Endodermal cell (in vitro differentiated cells): ENCODE data around the gene RNF225. TPM values are rescaled to one million over a fixed set of nuclear protein-coding genes. Genes with fewer than 3 reads are reported as not detected.

ENCODE experiments used
- DNase-seq: peaks from one replicate; pipeline ENCODE4 v3.0.0-alpha.2; 2017
- H3K27ac ChIP-seq: 2 replicates; pipeline ENCODE4 v1.5.1; 2013; ENCODE audit warnings: mild to moderate bottlenecking, low read depth, low read length, moderate library complexity
- H3K27me3 ChIP-seq: 2 replicates; pipeline ENCODE4 v1.6.1; 2013; ENCODE audit warnings: mild to moderate bottlenecking, low read length, moderate library complexity; ENCODE audit not compliant: insufficient read depth, control insufficient read depth, poor library complexity, severe bottlenecking
- H3K36me3 ChIP-seq: 2 replicates; pipeline ENCODE4 v1.7.0; 2013; ENCODE audit warnings: mild to moderate bottlenecking, low read length, moderate library complexity; ENCODE audit not compliant: control insufficient read depth, insufficient read depth
- H3K4me1 ChIP-seq: one replicate; pipeline ENCODE4 v1.7.0; 2013; ENCODE audit warnings: low read length; ENCODE audit not compliant: control insufficient read depth, insufficient read depth
- H3K4me3 ChIP-seq: 2 replicates; pipeline ENCODE4 v1.5.1; 2013; ENCODE audit warnings: mild to moderate bottlenecking, low read length, moderate library complexity
- H3K9ac ChIP-seq: 2 replicates; pipeline ENCODE4 v1.6.1; 2013; ENCODE audit warnings: mild to moderate bottlenecking, low read length, moderate library complexity; ENCODE audit not compliant: poor library complexity, severe bottlenecking; ENCODE audit errors: extremely low read depth
- H3K9me3 ChIP-seq: 2 replicates; pipeline ENCODE4 v1.6.1; 2013; ENCODE audit warnings: mild to moderate bottlenecking, low read length, moderate library complexity; ENCODE audit not compliant: control insufficient read depth
- H3K27ac Mint-ChIP-seq: 2 replicates; pipeline ENCODE4 v1.8.0; 2020; ENCODE audit warnings: mixed read lengths
- H3K27me3 Mint-ChIP-seq: 2 replicates; pipeline ENCODE4 v1.8.0; 2021; ENCODE audit warnings: mild to moderate bottlenecking, mixed read lengths; ENCODE audit not compliant: insufficient read depth
- H3K36me3 Mint-ChIP-seq: 2 replicates; pipeline ENCODE4 v1.8.0; 2020; ENCODE audit warnings: low read depth, mixed read lengths
- H3K4me1 Mint-ChIP-seq: 2 replicates; pipeline ENCODE4 v1.8.0; 2020; ENCODE audit warnings: mixed read lengths
- H3K4me3 Mint-ChIP-seq: 2 replicates; pipeline ENCODE4 v1.8.0; 2020; ENCODE audit warnings: mild to moderate bottlenecking, moderate library complexity, mixed read lengths
- H3K9me3 Mint-ChIP-seq: 2 replicates; pipeline ENCODE4 v1.8.0; 2020; ENCODE audit warnings: mild to moderate bottlenecking, mixed read lengths
- WGBS, 2 experiments: methylation state at CpG; one replicate each; pipeline versions ENCODE4 v1.1.5 to v1.1.7; 2013; ENCODE audit warnings: missing lambda C conversion rate in 2 of 2, mixed read lengths in 1 of 2; ENCODE audit not compliant: insufficient coverage in 1 of 2, insufficient read length in 1 of 2; 5-methylcytosine and 5-hydroxymethylcytosine counted together
- total RNA-seq, 2 donors: library from RNA; stranded (reverse); fragmentation: NEBNext Ultra II Directional in 1 of 2; extraction: Animal tissue kit (Norgen Biotek cat#: 25700) in 1 of 2; gene quantifications; 2 replicates in 1 of 2; 3 replicates in 1 of 2; pipeline ENCODE4 v1.2.1, GENCODE V29; 2021
- TF ChIP-seq, protein P1 (sequence below): fragments of 200-600 bp; sonication (generic); conservative IDR thresholded peaks from 2 replicates; pipeline ENCODE4 v1.5.0; 2021; ENCODE audit warnings: antibody characterized with exemption, mild to moderate bottlenecking

RNF225 gene
- total RNA-seq, 2 donors from 2014 or later = 0.82 to 0.92 TPM

DNA sequence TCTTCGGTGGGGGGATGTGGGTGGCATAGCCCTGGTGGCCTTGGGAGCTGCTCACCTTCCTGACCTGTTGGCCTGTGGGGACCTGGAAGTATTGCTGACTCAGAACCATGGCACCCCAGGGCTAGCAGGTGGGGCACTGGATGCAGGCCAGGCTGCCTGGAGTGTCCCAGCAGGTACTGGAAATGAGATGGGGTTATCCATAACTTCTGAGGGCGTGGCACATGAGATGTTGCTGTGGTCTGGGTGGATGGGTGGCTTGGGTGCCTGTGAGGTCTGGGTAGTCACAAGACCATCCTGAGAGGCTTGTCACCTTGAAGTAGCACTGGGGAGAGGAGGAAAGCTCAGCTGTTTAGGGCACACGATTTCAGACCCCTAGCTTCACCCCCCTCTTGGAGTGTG, 636 bp upstream of the RNF225 start:
- Histone ChIP-seq H3K36me3 (peaks cover 51% of the 10 kb centered on the region), H3K9me3 (no peaks in the 10 kb centered on the region), H3K9ac (no peak overlapping the region), H3K4me1 (peaks cover 6% of the 10 kb centered on the region), H3K27ac (no peak overlapping the region), H3K27me3 (no peaks in the 10 kb centered on the region), H3K4me3 (no peak overlapping the region)
- H3K27ac Mint-ChIP-seq = no peak overlapping the region
- H3K27me3 Mint-ChIP-seq = peaks cover 47% of the 10 kb centered on the region
- H3K4me1 Mint-ChIP-seq = peaks cover 5% of the 10 kb centered on the region
- H3K4me3 Mint-ChIP-seq = no peak overlapping the region
- H3K9me3 Mint-ChIP-seq = no peaks in the 10 kb centered on the region
- WGBS, 2 experiments = 97% methylated on average over 3 of the region's 3 CpGs; no CpG with 5 or more reads in 1 of the 2 experiments
- H3K36me3 Mint-ChIP-seq = peaks cover 39% of the 10 kb centered on the region
- TF ChIP-seq, protein P1, sequence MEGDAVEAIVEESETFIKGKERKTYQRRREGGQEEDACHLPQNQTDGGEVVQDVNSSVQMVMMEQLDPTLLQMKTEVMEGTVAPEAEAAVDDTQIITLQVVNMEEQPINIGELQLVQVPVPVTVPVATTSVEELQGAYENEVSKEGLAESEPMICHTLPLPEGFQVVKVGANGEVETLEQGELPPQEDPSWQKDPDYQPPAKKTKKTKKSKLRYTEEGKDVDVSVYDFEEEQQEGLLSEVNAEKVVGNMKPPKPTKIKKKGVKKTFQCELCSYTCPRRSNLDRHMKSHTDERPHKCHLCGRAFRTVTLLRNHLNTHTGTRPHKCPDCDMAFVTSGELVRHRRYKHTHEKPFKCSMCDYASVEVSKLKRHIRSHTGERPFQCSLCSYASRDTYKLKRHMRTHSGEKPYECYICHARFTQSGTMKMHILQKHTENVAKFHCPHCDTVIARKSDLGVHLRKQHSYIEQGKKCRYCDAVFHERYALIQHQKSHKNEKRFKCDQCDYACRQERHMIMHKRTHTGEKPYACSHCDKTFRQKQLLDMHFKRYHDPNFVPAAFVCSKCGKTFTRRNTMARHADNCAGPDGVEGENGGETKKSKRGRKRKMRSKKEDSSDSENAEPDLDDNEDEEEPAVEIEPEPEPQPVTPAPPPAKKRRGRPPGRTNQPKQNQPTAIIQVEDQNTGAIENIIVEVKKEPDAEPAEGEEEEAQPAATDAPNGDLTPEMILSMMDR = no peak
- no peak for DNase-seq

GRCh38 chr19:58395979-58396627, 647 bp downstream of the RNF225 start:
- Histone ChIP-seq H3K4me3 (no peak overlapping the region), H3K27me3 (no peaks in the 10 kb centered on the region), H3K4me1 (peaks cover 6% of the 10 kb centered on the region), H3K36me3 (peaks cover 39% of the 10 kb centered on the region), H3K9ac (no peak overlapping the region), H3K27ac (no peak overlapping the region), H3K9me3 (no peaks in the 10 kb centered on the region)
- Mint-ChIP-seq H3K4me1 (peaks cover 10% of the 10 kb centered on the region), H3K27me3 (peaks cover 57% of the 10 kb centered on the region), H3K4me3 (peak overlapping the region; percentile 40), H3K36me3 (peaks cover 29% of the 10 kb centered on the region), H3K27ac (no peak overlapping the region), H3K9me3 (no peaks in the 10 kb centered on the region)
- peak; percentile 78 for DNase-seq
- WGBS, 2 experiments = 57 to 73% methylated on average over 36 to 75 of the region's 75 CpGs
- TF ChIP-seq, protein P1 = no peak

DNA sequence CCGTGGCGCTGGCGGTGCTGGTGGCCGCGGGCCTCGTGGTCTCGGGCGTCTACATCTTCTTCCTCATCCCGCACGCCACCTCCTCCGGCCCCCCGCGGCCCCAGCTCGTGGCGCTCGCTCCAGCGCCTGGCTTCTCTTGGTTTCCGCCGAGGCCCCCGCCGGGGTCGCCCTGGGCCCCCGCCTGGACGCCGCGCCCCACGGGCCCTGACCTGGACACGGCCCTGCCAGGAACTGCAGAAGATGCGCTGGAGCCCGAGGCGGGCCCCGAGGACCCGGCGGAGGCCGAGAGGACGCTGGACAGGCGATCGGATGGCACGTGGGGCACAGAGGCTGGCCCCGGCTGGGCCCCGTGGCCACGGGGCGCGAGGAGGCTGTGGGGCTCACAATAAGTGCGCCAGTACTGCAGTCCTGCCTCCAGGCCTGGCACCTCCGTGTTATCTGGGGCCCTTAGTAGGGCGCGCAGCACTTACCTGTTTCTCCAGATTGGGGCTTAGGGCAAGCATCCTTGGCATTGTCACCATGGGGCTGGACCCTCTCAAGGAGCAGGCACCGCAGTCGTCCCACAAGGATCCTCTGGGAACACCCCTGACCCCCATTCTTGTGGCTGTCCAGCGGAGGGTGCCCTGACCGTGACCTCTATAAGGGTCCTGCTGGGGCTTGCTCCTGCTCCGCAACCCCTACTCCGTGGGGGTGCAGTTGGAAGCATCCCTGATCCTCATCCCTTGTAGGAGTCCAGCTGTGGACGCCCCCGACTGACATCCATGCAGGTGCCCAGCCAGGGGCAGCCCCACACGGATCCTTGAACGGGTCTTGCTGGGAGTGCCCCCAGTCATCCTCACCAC, 1.5 kb downstream of the RNF225 start:
- Histone ChIP-seq H3K9me3 (no peaks in the 10 kb centered on the region), H3K4me3 (no peak overlapping the region), H3K27me3 (no peaks in the 10 kb centered on the region), H3K27ac (no peak overlapping the region), H3K36me3 (peaks cover 31% of the 10 kb centered on the region), H3K4me1 (peaks cover 6% of the 10 kb centered on the region), H3K9ac (no peak overlapping the region)
- no peaks in the 10 kb centered on the region for H3K9me3 Mint-ChIP-seq
- DNase-seq = peak; percentile 65
- H3K27ac Mint-ChIP-seq = no peak overlapping the region
- H3K4me1 Mint-ChIP-seq = peaks cover 10% of the 10 kb centered on the region
- H3K36me3 Mint-ChIP-seq = peaks cover 26% of the 10 kb centered on the region
- TF ChIP-seq, protein P1 = no peak
- H3K27me3 Mint-ChIP-seq = peaks cover 57% of the 10 kb centered on the region
- no peak overlapping the region for H3K4me3 Mint-ChIP-seq
- WGBS, 2 experiments = 90 to 91% methylated on average over 29 to 58 of the region's 58 CpGs
